Fibroblast of lung (primary cell): Measurements from ENCODE around the gene ADAD1. TPM values are rescaled to one million over a fixed set of nuclear protein-coding genes. Genes with fewer than 3 reads are reported as not detected.

Experiments used
- DNase-seq, 2 donors: peaks; one replicate each; pipeline versions ENCODE4 v3.0.0 to v3.0.0-alpha.2; 2010; ENCODE audit warnings: low read depth in 2 of 2
- H2AFZ ChIP-seq: 2 replicates; pipeline ENCODE4 v1.5.1; 2012; ENCODE audit warnings: low read length, control low read depth, inconsistent platforms
- H3K27ac ChIP-seq: 2 replicates; pipeline ENCODE4 v1.5.1; 2011; ENCODE audit warnings: low read length, control low read depth; ENCODE audit not compliant: insufficient read depth
- H3K27me3 ChIP-seq: 2 replicates; pipeline ENCODE4 v1.5.1; 2011; ENCODE audit warnings: mild to moderate bottlenecking, low read length; ENCODE audit not compliant: control insufficient read depth, insufficient read depth
- H3K36me3 ChIP-seq: 2 replicates; pipeline ENCODE4 v1.5.1; 2011; ENCODE audit warnings: low read length; ENCODE audit not compliant: control insufficient read depth, insufficient read depth
- H3K4me1 ChIP-seq: 2 replicates; pipeline ENCODE4 v1.5.1; 2011; ENCODE audit warnings: low read length; ENCODE audit not compliant: control insufficient read depth, insufficient read depth; ENCODE audit errors: extremely low read depth
- H3K4me2 ChIP-seq: 2 replicates; pipeline ENCODE4 v1.5.1; 2011; ENCODE audit warnings: low read length, control low read depth; ENCODE audit not compliant: insufficient read depth; ENCODE audit errors: extremely low read depth
- H3K4me3 ChIP-seq, 4 experiments: fragments of 200-600 bp in 1 of 4; sonication (generic) in 1 of 4; replicated peaks in 1 of 4; 2 replicates each; pipeline ENCODE4 v1.5.1; 2011 to 2016; ENCODE audit warnings: low read length in 4 of 4, low read depth in 3 of 4, mild to moderate bottlenecking in 3 of 4, control low read depth in 2 of 4, inconsistent platforms in 1 of 4, mixed read lengths in 1 of 4; ENCODE audit not compliant: insufficient read depth in 1 of 4; ENCODE audit errors: control extremely low read depth in 1 of 4
- H3K79me2 ChIP-seq: 2 replicates; pipeline ENCODE4 v1.5.1; 2012; ENCODE audit warnings: mild to moderate bottlenecking, low read length, inconsistent platforms; ENCODE audit not compliant: control insufficient read depth, insufficient read depth
- H3K9ac ChIP-seq: 2 replicates; pipeline ENCODE4 v1.5.1; 2011; ENCODE audit warnings: mild to moderate bottlenecking, low read length, control low read depth; ENCODE audit not compliant: insufficient read depth
- H3K9me3 ChIP-seq: 2 replicates; pipeline ENCODE4 v1.5.1; 2012; ENCODE audit warnings: low read depth, low read length; ENCODE audit not compliant: control insufficient read depth, insufficient read depth
- H4K20me1 ChIP-seq: 2 replicates; pipeline ENCODE4 v1.5.1; 2011; ENCODE audit warnings: low read length; ENCODE audit not compliant: control insufficient read depth, insufficient read depth; ENCODE audit errors: extremely low read depth
- EZH2 ChIP-seq: IDR thresholded peaks from 2 replicates; pipeline ENCODE4 v1.5.1; 2012; ENCODE audit warnings: low read length, control low read depth, mild to moderate bottlenecking; ENCODE audit errors: missing control alignments
- polyA plus RNA-seq, 2 donors: library from polyadenylated mRNA; depleted of rRNA in 1 of 2; stranded (reverse) in 1 of 2; unstranded in 1 of 2; fragments of >200 nt; gene quantifications; 2 replicates each; pipeline ENCODE4 v1.2.1, GENCODE V29; 2011 to 2012; ENCODE audit warnings: missing spikeins in 1 of 2
- total RNA-seq: library from RNA; depleted of rRNA; stranded (reverse); fragments of >200 nt; gene quantifications from 2 replicates; pipeline ENCODE4 v1.2.1, GENCODE V29; 2014
- TF ChIP-seq, protein P1 (sequence below), 2 donors: IDR thresholded peaks in 1 of 2; conservative IDR thresholded peaks in 1 of 2; 1 replicate in 1 of 2; 2 replicates in 1 of 2; pipeline ENCODE4 v1.5.1; 2011 to 2012; ENCODE audit warnings: low read length in 2 of 2, control low read depth in 1 of 2, inconsistent platforms in 1 of 2, low read depth in 1 of 2, mild to moderate bottlenecking in 1 of 2

The ADAD1 gene
- total and polyA plus RNA-seq, 2 donors (not counting 1 experiment from before 2014, with no cell fraction given) = not detected

DNA sequence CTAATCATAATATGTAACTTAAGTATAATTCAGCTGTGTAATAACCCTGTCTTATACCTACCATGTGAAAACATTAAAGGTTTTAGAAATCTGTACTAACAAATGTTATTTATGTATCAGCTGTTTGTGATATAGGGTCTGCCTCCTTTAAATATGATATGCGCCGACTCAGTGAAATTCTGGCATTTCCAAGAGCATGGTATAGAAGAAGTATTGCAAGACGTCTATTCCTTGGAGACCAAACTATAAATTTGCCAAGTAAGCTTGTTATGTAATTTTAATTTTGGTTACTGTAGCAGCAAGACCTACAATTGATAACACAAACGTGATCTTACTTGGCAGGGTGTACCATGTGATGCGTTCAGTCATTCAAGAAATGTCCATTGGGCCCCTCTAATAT lies 32.3 kb upstream of the ADAD1 start:
- TF ChIP-seq, protein P1, sequence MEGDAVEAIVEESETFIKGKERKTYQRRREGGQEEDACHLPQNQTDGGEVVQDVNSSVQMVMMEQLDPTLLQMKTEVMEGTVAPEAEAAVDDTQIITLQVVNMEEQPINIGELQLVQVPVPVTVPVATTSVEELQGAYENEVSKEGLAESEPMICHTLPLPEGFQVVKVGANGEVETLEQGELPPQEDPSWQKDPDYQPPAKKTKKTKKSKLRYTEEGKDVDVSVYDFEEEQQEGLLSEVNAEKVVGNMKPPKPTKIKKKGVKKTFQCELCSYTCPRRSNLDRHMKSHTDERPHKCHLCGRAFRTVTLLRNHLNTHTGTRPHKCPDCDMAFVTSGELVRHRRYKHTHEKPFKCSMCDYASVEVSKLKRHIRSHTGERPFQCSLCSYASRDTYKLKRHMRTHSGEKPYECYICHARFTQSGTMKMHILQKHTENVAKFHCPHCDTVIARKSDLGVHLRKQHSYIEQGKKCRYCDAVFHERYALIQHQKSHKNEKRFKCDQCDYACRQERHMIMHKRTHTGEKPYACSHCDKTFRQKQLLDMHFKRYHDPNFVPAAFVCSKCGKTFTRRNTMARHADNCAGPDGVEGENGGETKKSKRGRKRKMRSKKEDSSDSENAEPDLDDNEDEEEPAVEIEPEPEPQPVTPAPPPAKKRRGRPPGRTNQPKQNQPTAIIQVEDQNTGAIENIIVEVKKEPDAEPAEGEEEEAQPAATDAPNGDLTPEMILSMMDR (conservative IDR thresholded peaks at IDR 0.05 in 1 of 2, IDR thresholded peaks at IDR 0.05 in 1 of 2; ENCODE audit: low read depth in 1 of 2, low read length in 2 of 2) = no peak
- no peak for TF ChIP-seq EZH2
- Histone ChIP-seq H3K4me2 (no peak overlapping the region), H3K4me1 (no peaks in the 10 kb centered on the region), H3K4me3 (no peak overlapping the region), H3K9me3 (no peaks in the 10 kb centered on the region), H3K27ac (no peak overlapping the region), H2AFZ (no peak overlapping the region), H3K9ac (no peak overlapping the region), H3K36me3 (no peaks in the 10 kb centered on the region), H4K20me1 (no peaks in the 10 kb centered on the region), H3K27me3 (no peaks in the 10 kb centered on the region), H3K79me2 (no peaks in the 10 kb centered on the region)
- DNase-seq = no peak

DNA sequence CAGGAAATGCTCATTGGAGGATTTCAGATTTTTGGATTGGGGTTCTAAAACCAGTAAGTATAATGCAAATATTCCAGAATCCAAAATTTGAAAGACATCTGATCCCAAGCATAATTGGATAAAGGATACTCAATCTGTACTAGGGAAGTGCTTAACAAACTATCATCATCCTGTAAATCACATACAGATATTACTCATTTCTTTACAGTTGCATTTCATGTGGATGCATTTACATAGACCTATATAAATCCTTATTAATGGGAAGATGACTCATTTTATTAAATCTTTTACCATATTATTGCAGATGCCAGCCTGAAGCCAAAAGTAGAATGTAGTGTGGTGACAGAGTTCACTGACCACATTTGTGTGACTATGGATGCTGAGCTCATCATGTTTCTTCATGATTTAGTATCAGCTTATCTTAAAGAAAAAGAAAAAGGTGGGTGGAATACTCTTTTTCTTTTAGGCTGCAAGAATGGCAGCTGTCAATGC lies 22.4 kb upstream of the ADAD1 start:
- no peak for DNase-seq
- no peak overlapping the region for H2AFZ ChIP-seq
- no peaks in the 10 kb centered on the region for H4K20me1 ChIP-seq
- no peaks in the 10 kb centered on the region for H3K27me3 ChIP-seq
- H3K9me3 ChIP-seq = no peaks in the 10 kb centered on the region
- TF ChIP-seq EZH2 = no peak
- TF ChIP-seq, protein P1 (conservative IDR thresholded peaks at IDR 0.05 in 1 of 2, IDR thresholded peaks at IDR 0.05 in 1 of 2; ENCODE audit: low read depth in 1 of 2, low read length in 2 of 2) = no peak
- no peak overlapping the region for H3K9ac ChIP-seq
- H3K4me2 ChIP-seq = no peak overlapping the region
- H3K4me3 ChIP-seq = no peak overlapping the region
- H3K79me2 ChIP-seq = no peaks in the 10 kb centered on the region
- no peaks in the 10 kb centered on the region for H3K4me1 ChIP-seq
- H3K27ac ChIP-seq = no peak overlapping the region
- peaks cover 10% of the 10 kb centered on the region for H3K36me3 ChIP-seq

DNA sequence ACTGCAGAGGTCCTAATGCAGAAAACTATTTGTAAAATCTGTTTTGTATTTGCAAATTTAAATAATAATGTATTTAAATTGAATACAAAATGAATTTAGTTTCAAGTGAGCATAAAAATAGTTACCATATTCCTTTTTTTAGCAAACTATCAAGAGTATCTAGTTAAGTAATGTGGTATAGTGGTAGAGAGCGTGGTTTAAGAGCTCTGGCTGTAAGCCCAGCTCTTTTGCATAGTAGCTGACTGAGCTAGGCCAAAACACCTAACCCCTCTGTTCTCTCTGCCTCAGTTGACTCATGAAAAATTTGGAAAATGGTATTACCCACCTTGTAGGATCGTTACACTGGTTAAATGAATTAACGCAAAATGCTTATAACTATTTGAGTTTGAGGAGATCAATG lies 18.1 kb upstream of the ADAD1 start:
- H3K27me3 ChIP-seq = no peaks in the 10 kb centered on the region
- no peak overlapping the region for H3K9ac ChIP-seq
- no peak overlapping the region for H3K27ac ChIP-seq
- H3K9me3 ChIP-seq = no peaks in the 10 kb centered on the region
- H4K20me1 ChIP-seq = no peaks in the 10 kb centered on the region
- H3K4me3 ChIP-seq = no peak overlapping the region
- H3K4me2 ChIP-seq = no peak overlapping the region
- no peak overlapping the region for H2AFZ ChIP-seq
- H3K36me3 ChIP-seq = peaks cover 8% of the 10 kb centered on the region
- TF ChIP-seq, protein P1 (conservative IDR thresholded peaks at IDR 0.05 in 1 of 2, IDR thresholded peaks at IDR 0.05 in 1 of 2; ENCODE audit: low read depth in 1 of 2, low read length in 2 of 2) = no peak
- TF ChIP-seq EZH2 = no peak
- H3K79me2 ChIP-seq = no peaks in the 10 kb centered on the region
- H3K4me1 ChIP-seq = no peaks in the 10 kb centered on the region
- peak in 1 of 2 donors; percentile 6 for DNase-seq
